Endothelial cell of umbilical vein (primary cell): ENCODE measurements around the gene FAM234B. TPM values are rescaled to one million over a fixed set of nuclear protein-coding genes. Genes with fewer than 3 reads are reported as not detected.

Experiments
- BruUV-seq: library from RNA; stranded (reverse); fragments of 400-500 nt; replicated peaks from 2 replicates; lab custom pipeline; 2021; lab: Mats Ljungman, UMichigan
- CTCF ChIA-PET: fragments of 300-600, 350-600 bp; sonication (Branson Sonifier 250); formaldehyde crosslinking; loops from one replicate; lab custom pipeline; 2021; ENCODE audit warnings: antibody characterized with exemption, inconsistent platforms; lab: Charles Lee
- POLR2A ChIA-PET: fragments of 300-600, 350-600 bp; sonication (Branson Sonifier 250); formaldehyde crosslinking; loops from one replicate; lab custom pipeline; 2021; ENCODE audit warnings: antibody characterized with exemption, inconsistent platforms; lab: Charles Lee
- DNase-seq: peaks from one replicate; pipeline ENCODE4 v3.0.0-alpha.2; 2011; ENCODE audit warnings: low read depth, low spot score
- FAIRE-seq: peaks from 2 replicates; lab custom pipeline; 2011; peaks lifted over from hg19 to GRCh38; lab: Jason Lieb, UNC
- H2AFZ ChIP-seq: 2 replicates; pipeline ENCODE4 v1.6.0; 2012; ENCODE audit warnings: low read depth, low read length, control low read depth, inconsistent platforms
- H3K27ac ChIP-seq: 2 replicates; pipeline ENCODE4 v1.5.1; 2011; ENCODE audit warnings: low read depth, mild to moderate bottlenecking, control low read depth, low read length, moderate library complexity; ENCODE audit not compliant: insufficient read depth
- H3K27me3 ChIP-seq, 2 experiments: 2 replicates each; pipeline versions ENCODE4 v1.6.0 to v1.6.1; 2011; ENCODE audit warnings: low read length in 2 of 2, mixed read lengths in 1 of 2; ENCODE audit not compliant: control insufficient read depth in 2 of 2, insufficient read depth in 2 of 2
- H3K36me3 ChIP-seq, 2 experiments: 2 replicates in 1 of 2; 3 replicates in 1 of 2; pipeline ENCODE4 v1.5.1; 2011; ENCODE audit warnings: low read length in 2 of 2, mild to moderate bottlenecking in 1 of 2, moderate library complexity in 1 of 2; ENCODE audit not compliant: control insufficient read depth in 2 of 2, insufficient read depth in 2 of 2; ENCODE audit errors: extremely low read depth in 1 of 2
- H3K4me1 ChIP-seq: 3 replicates; pipeline ENCODE4 v1.5.1; 2011; ENCODE audit warnings: mild to moderate bottlenecking, low read length; ENCODE audit not compliant: control insufficient read depth, insufficient read depth; ENCODE audit errors: extremely low read depth
- H3K4me2 ChIP-seq: 2 replicates; pipeline ENCODE4 v1.6.1; 2011; ENCODE audit warnings: low read length, control low read depth, mixed read lengths; ENCODE audit not compliant: insufficient read depth
- H3K4me3 ChIP-seq, 3 experiments: fragments of 200-600 bp in 1 of 3; sonication (generic), shearing (Covaris generic) in 1 of 3; replicated peaks in 1 of 3; 2 replicates each; pipeline ENCODE4 v1.5.1; 2011 to 2016; ENCODE audit warnings: control low read depth in 3 of 3, low read length in 3 of 3, mild to moderate bottlenecking in 2 of 3, inconsistent platforms in 1 of 3, low read depth in 1 of 3, moderate library complexity in 1 of 3; ENCODE audit not compliant: insufficient read depth in 1 of 3
- H3K79me2 ChIP-seq: 2 replicates; pipeline ENCODE4 v1.6.0; 2012; ENCODE audit warnings: low read length, inconsistent platforms; ENCODE audit not compliant: control insufficient read depth, insufficient read depth
- H3K9ac ChIP-seq: replicated peaks from 2 replicates; pipeline ENCODE3; 2011; ENCODE audit warnings: low read length, control low read depth; ENCODE audit not compliant: insufficient read depth; ENCODE audit errors: extremely low read depth
- H3K9me1 ChIP-seq: replicated peaks from 3 replicates; pipeline ENCODE4 v1.6.0; 2011; ENCODE audit warnings: mild to moderate bottlenecking, low read length; ENCODE audit not compliant: control insufficient read depth, insufficient read depth; ENCODE audit errors: extremely low read depth
- H3K9me3 ChIP-seq: replicated peaks from 2 replicates; pipeline ENCODE4 v1.5.1; 2012; ENCODE audit warnings: low read length, inconsistent platforms; ENCODE audit not compliant: control insufficient read depth, insufficient read depth
- H4K20me1 ChIP-seq: replicated peaks from 2 replicates; pipeline ENCODE3; 2011; ENCODE audit warnings: mild to moderate bottlenecking, low read length; ENCODE audit not compliant: control insufficient read depth, insufficient read depth; ENCODE audit errors: extremely low read depth
- CTCF ChIP-seq, 2 donors: IDR thresholded peaks; 1 replicate in 1 of 2; 2 replicates in 1 of 2; pipeline ENCODE4 v1.5.1; 2011; ENCODE audit warnings: low read length in 2 of 2, mild to moderate bottlenecking in 2 of 2, moderate library complexity in 2 of 2, control low read depth in 1 of 2, inconsistent platforms in 1 of 2, low read depth in 1 of 2; ENCODE audit not compliant: insufficient read depth in 1 of 2; ENCODE audit errors: extremely low read depth in 1 of 2
- EZH2 ChIP-seq: IDR thresholded peaks from 2 replicates; pipeline ENCODE4 v1.6.1; 2012; ENCODE audit warnings: borderline replicate concordance, low read depth, mild to moderate bottlenecking, moderate library complexity, low read length, inconsistent platforms; ENCODE audit not compliant: severe bottlenecking
- FOS ChIP-seq: IDR thresholded peaks from 2 replicates; pipeline ENCODE4 v1.6.1; 2011; ENCODE audit warnings: mild to moderate bottlenecking, low read length, moderate library complexity, borderline replicate concordance; ENCODE audit not compliant: insufficient read depth
- GATA2 ChIP-seq: IDR thresholded peaks from 2 replicates; pipeline ENCODE4 v1.7.0; 2011; ENCODE audit warnings: low read depth, mild to moderate bottlenecking, moderate library complexity, mixed read lengths, low read length; ENCODE audit not compliant: insufficient read length, insufficient read depth
- JUN ChIP-seq: IDR thresholded peaks from 2 replicates; pipeline ENCODE4 v1.6.1; 2011; ENCODE audit warnings: borderline replicate concordance, low read depth; ENCODE audit not compliant: insufficient read length, insufficient read depth
- MAX ChIP-seq: IDR thresholded peaks from 2 replicates; pipeline ENCODE4 v1.6.1; 2011; ENCODE audit not compliant: insufficient read depth, insufficient read length
- MYC ChIP-seq: IDR thresholded peaks from one replicate; pipeline ENCODE4 v1.6.1; 2011; ENCODE audit warnings: mild to moderate bottlenecking, low read depth, low read length
- POLR2A ChIP-seq: IDR thresholded peaks from 2 replicates; pipeline ENCODE4 v1.6.1; 2012; ENCODE audit warnings: low read depth, mild to moderate bottlenecking, control low read depth, low read length
- POLR2AphosphoS5 ChIP-seq: IDR thresholded peaks from 2 replicates; pipeline ENCODE4 v1.6.1; 2012; ENCODE audit warnings: low read depth, mild to moderate bottlenecking, control low read depth, low read length, moderate library complexity; ENCODE audit not compliant: insufficient read depth
- dilution Hi-C: fragments of 300-500 bp; cut with MboI; formaldehyde crosslinking; loops from one replicate; pipeline ENCODE4 v1.15.0; 2019; ENCODE audit warnings: low sequenced_read_pairs; ENCODE audit not compliant: extremely low pct_ligation_motif_present
- intact Hi-C: fragments of 100-400 bp; cut with micrococcal nuclease; formaldehyde crosslinking; loops from one replicate; pipeline ENCODE4 v1.10.0; 2022
- polyA plus RNA-seq, 4 experiments: library from polyadenylated mRNA; depleted of rRNA in 3 of 4; stranded (reverse) in 3 of 4; unstranded in 1 of 4; fragments of >200 nt; gene quantifications; 2 replicates each; pipeline versions ENCODE4 v1.2.1 to v1.2.3, GENCODE V29; 2011 to 2012; ENCODE audit warnings: missing spikeins in 1 of 4
- total RNA-seq: library from RNA; stranded (reverse); gene quantifications from 2 replicates; pipeline ENCODE4 v1.2.3, GENCODE V29; 2021

FAM234B gene
- total and polyA plus RNA-seq, 2 donors (not counting 3 experiments of a cell fraction or from before 2014, with no cell fraction given): 4.9 to 13.2 TPM

- Histone ChIP-seq H3K4me1 (peaks cover 20% of the 10 kb centered on the region), H3K4me3 (no peak overlapping the region), H3K79me2 (no peaks in the 10 kb centered on the region), H4K20me1 (no peaks in the 10 kb centered on the region), H3K9me1 (no peaks in the 10 kb centered on the region), H3K4me2 (no peak overlapping the region), H3K9ac (no peak overlapping the region), H3K27me3 (no peaks in the 10 kb centered on the region), H2AFZ (no peak overlapping the region), H3K27ac (no peak overlapping the region), H3K36me3 (no peaks in the 10 kb centered on the region), H3K9me3 (no peaks in the 10 kb centered on the region)
- ChIA-PET CTCF (interaction anchor here (1.0 to 2.3 kb wide), 4 partner anchors 10 to 44 kb away, joined by 3 to 9 read pairs (median 4); no protein-coding TSS in a partner anchor), POLR2A (no interaction called here)
- TF ChIP-seq CTCF (IDR thresholded peaks at IDR 0.05; ENCODE audit: extremely low read depth in 1 of 2, insufficient read depth in 1 of 2, low read depth in 1 of 2, low read length in 2 of 2) (no peak), POLR2AphosphoS5 (no peak), MAX (no peak), FOS (no peak), GATA2 (no peak), EZH2 (no peak), JUN (no peak), MYC (no peak), POLR2A (no peak)
- no peak for DNase-seq
- FAIRE-seq: no peak
- intact Hi-C loops (no loop called here), dilution Hi-C loops (no loop called here)
- no TSS peak for BruUV-seq
These were observed 45.9 kb downstream of the FAM234B start for GRCh38 chr12:13090054-13090453.
